ENCODE results near the gene EHBP1L1.

Gene EHBP1L1

GRCh38 chr11:65595131-65595530 is 19.3 kb downstream of the EHBP1L1 start:
- no peak for DNase-seq

- DNase-seq = no peak
These were observed 19.9 kb downstream of the EHBP1L1 start, which contains the start of gene KCNK7 for GRCh38 chr11:65595543-65596281. Gene KCNK7, minus strand, starts transcription at chr11:65595800. Its CDS starts 28 bp downstream, at chr11:65595772.

- no peak for DNase-seq
These were observed 20.7 kb downstream of the EHBP1L1 start for GRCh38 chr11:65596520-65596919.

GRCh38 chr11:65598258-65598699 is 22.4 kb downstream of the EHBP1L1 start:
- no peak for DNase-seq

GRCh38 chr11:65599216-65599954 is 23.5 kb downstream of the EHBP1L1 start:
- no peak for DNase-seq

- no peak for DNase-seq
These were observed 24.0 kb downstream of the EHBP1L1 start for GRCh38 chr11:65599955-65600246.

GRCh38 chr11:65604258-65604657 is 28.4 kb downstream of the EHBP1L1 start:
- no peak for DNase-seq

GRCh38 chr11:65606876-65607613 is 31.2 kb downstream of the EHBP1L1 start:
- DNase-seq = no peak

GRCh38 chr11:65607614-65608426 is 32.0 kb downstream of the EHBP1L1 start:
- DNase-seq = no peak

GRCh38 chr11:65609229-65609628 is 33.4 kb downstream of the EHBP1L1 start:
- DNase-seq = no peak

- DNase-seq = no peak
These were observed 33.8 kb downstream of the EHBP1L1 start for GRCh38 chr11:65609665-65610064.

- DNase-seq = no peak
These were observed 34.6 kb downstream of the EHBP1L1 start for GRCh38 chr11:65610404-65610803.

GRCh38 chr11:65611028-65611757 is 35.3 kb downstream of the EHBP1L1 start:
- no peak for DNase-seq

- DNase-seq = no peak
These were observed 36.1 kb downstream of the EHBP1L1 start for GRCh38 chr11:65611758-65612603.

GRCh38 chr11:65612691-65613090 is 36.8 kb downstream of the EHBP1L1 start:
- DNase-seq = no peak

- DNase-seq = peak in 1 of 3 experiments; percentile 54
These were observed 37.5 kb downstream of the EHBP1L1 start for GRCh38 chr11:65613091-65613928.

- peak; percentile 100 for DNase-seq
These were observed 39.5 kb downstream of the EHBP1L1 start, which contains the start of gene PCNX3 for GRCh38 chr11:65615229-65615949. Gene PCNX3, plus strand, starts transcription at chr11:65615776. Its CDS starts 536 bp downstream, at chr11:65616312.

- peak in 2 of 3 experiments; percentile 65 to 72 for DNase-seq
These were observed 40.2 kb downstream of the EHBP1L1 start for GRCh38 chr11:65615950-65616574.

GRCh38 chr11:65616575-65617001 is 40.7 kb downstream of the EHBP1L1 start:
- DNase-seq = no peak

Measured in NCI-H1417 (cell line).